Skeletal muscle satellite cell (primary cell): ENCODE measurements around the gene ZDHHC9. TPM values are rescaled to one million over a fixed set of nuclear protein-coding genes. Genes with fewer than 3 reads are reported as not detected.
A peak's percentile ranks its signal among the peaks of the same experiment; 100 is the strongest.
"Not testable (repeated sequence)": the region's sequence is repeated elsewhere in the genome, so short reads cannot be mapped to it uniquely, and the experiment has no call there.

Experiments
- H3K27me3 ChIP-seq: 2 replicates; pipeline ENCODE4 v1.7.0; 2013; ENCODE audit warnings: low read length; ENCODE audit not compliant: control insufficient read depth, insufficient read depth
- H3K36me3 ChIP-seq: 2 replicates; pipeline ENCODE4 v1.7.0; 2013; ENCODE audit warnings: mild to moderate bottlenecking, control low read depth, low read length; ENCODE audit not compliant: insufficient read depth
- H3K4me1 ChIP-seq: 2 replicates; pipeline ENCODE4 v1.7.0; 2013; ENCODE audit warnings: low read length; ENCODE audit not compliant: control insufficient read depth, insufficient read depth
- H3K4me2 ChIP-seq: 2 replicates; pipeline ENCODE4 v1.7.0; 2013; ENCODE audit warnings: mild to moderate bottlenecking, low read length
- H3K4me3 ChIP-seq: 2 replicates; pipeline ENCODE4 v1.7.0; 2013; ENCODE audit warnings: low read length
- H3K9ac ChIP-seq: 2 replicates; pipeline ENCODE4 v1.7.0; 2013; ENCODE audit warnings: mild to moderate bottlenecking, low read depth, low read length, moderate library complexity
- H3K9me3 ChIP-seq: replicated peaks from 2 replicates; pipeline ENCODE4 v1.7.0; 2013; ENCODE audit warnings: mild to moderate bottlenecking, control low read depth, low read length
- total RNA-seq: library from RNA; depleted of rRNA; stranded (reverse); fragments of >200 nt; gene quantifications from 2 replicates; pipeline ENCODE4 v1.2.3, GENCODE V29; 2012; rRNA removed

Gene ZDHHC9
- 24.3 and 33.6 TPM in 2 replicates for total RNA-seq

GRCh38 chrX:129843459-129844306, at the start of gene ZDHHC9:
Gene ZDHHC9, minus strand, starts transcription at chrX:129843886. Its CDS starts 1,941 bp downstream, at chrX:129841945.
- Histone ChIP-seq H3K4me1 (peaks cover 4% of the 10 kb centered on the region), H3K36me3 (peaks cover 3% of the 10 kb centered on the region), H3K27me3 (peaks cover 24% of the 10 kb centered on the region), H3K4me3 (peak within 1 kb of the TSS; percentile 88), H3K4me2 (peak within 1 kb of the TSS; percentile 89), H3K9ac (peak within 1 kb of the TSS; percentile 82), H3K9me3 (no peaks in the 10 kb centered on the region)

DNA sequence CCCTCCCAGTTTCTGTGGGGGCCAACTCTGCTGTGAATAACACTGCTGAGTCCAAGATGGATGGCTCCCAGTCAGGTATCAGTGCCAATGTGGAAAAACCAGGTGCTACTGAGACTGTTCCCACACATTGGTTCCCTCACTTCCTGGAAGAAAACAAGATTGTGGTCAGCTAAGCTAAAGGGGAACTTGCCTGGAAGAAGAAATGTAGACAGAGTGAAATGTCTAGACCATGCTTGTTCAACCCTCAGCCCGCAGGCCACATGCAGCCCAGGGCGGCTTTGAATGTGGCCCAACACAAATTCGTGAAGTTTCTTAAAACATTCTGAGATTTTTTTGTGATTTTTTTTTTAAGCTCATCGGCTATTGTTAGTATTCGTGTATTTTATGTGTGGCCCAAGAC, 33.7 kb upstream of the ZDHHC9 start:
- Histone ChIP-seq H3K4me2 (no peak overlapping the region), H3K9ac (no peak overlapping the region), H3K36me3 (no peaks in the 10 kb centered on the region), H3K4me3 (no peak overlapping the region), H3K27me3 (peaks cover 7% of the 10 kb centered on the region), H3K4me1 (no peaks in the 10 kb centered on the region), H3K9me3 (no peaks in the 10 kb centered on the region)

DNA sequence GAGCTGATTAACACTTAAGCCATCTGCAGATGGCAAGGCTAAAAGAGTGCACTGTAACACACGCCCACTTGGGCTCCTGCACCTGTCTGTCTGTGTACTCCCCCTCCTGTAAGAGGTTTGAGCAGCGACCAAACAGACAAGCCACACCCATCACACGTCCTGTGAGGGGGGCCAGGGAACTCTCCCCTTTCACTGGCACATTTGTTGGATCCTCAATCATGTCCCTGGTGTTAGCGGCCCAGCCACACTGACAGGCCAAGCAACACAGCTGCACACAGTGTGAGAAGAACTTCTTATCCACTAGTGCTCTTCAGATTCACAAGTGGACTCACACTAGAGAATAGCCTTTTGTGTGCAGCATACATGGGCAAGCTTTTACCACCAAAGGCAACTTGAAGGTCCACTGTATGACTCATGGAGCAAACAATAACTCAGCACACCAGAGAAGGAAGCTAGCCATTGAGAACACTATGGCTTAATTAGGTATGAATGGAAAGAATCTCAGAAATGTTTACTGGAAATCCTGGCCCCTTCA, 33.2 kb upstream of the ZDHHC9 start:
- Histone ChIP-seq H3K9me3 (no peaks in the 10 kb centered on the region), H3K36me3 (no peaks in the 10 kb centered on the region), H3K4me1 (no peaks in the 10 kb centered on the region), H3K4me2 (no peak overlapping the region), H3K27me3 (peaks cover 7% of the 10 kb centered on the region), H3K4me3 (no peak overlapping the region), H3K9ac (no peak overlapping the region)

GRCh38 chrX:129875669-129876068, 32.0 kb upstream of the ZDHHC9 start:
- H3K4me3 ChIP-seq: no peak overlapping the region
- H3K36me3 ChIP-seq: no peaks in the 10 kb centered on the region
- H3K27me3 ChIP-seq: peaks cover 14% of the 10 kb centered on the region
- H3K9me3 ChIP-seq: no peaks in the 10 kb centered on the region
- H3K9ac ChIP-seq: no peak overlapping the region
- no peaks in the 10 kb centered on the region for H3K4me1 ChIP-seq
- H3K4me2 ChIP-seq: no peak overlapping the region

- Histone ChIP-seq H3K4me3 (no peak overlapping the region), H3K9me3 (no peaks in the 10 kb centered on the region), H3K4me1 (no peaks in the 10 kb centered on the region), H3K36me3 (no peaks in the 10 kb centered on the region), H3K27me3 (peaks cover 26% of the 10 kb centered on the region), H3K4me2 (no peak overlapping the region), H3K9ac (no peak overlapping the region)
Measured at GRCh38 chrX:129872524-129872923, 28.8 kb upstream of the ZDHHC9 start.

GRCh38 chrX:129866321-129866720, 22.6 kb upstream of the ZDHHC9 start:
- not testable (repeated sequence) for H3K36me3 ChIP-seq, H3K4me2 ChIP-seq, H3K9ac ChIP-seq, H3K4me3 ChIP-seq, H3K9me3 ChIP-seq, H3K4me1 ChIP-seq
- peaks cover 21% of the 10 kb centered on the region for H3K27me3 ChIP-seq

DNA sequence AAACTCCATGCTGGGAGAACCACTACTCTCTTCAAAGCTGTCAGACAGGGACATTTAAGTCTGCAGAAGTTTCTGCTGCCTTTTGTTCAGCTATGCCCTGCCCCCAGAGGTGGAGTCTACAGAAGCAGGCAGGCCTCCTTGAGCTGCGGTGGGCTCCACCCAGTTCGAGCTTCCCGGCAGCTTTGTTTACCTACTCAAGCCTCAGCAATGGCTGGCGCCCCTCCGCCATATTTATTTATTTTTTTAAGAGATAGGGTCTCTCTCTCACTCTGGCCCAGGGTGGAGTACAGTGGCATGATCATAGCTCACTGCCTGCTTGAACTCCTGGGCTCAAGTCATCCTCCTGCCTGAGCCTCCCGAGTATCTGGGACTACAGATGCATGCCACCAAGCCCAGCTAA, 15.4 kb upstream of the ZDHHC9 start:
- H3K36me3 ChIP-seq, H3K4me3 ChIP-seq, H3K9me3 ChIP-seq, H3K4me2 ChIP-seq, H3K4me1 ChIP-seq, H3K27me3 ChIP-seq, H3K9ac ChIP-seq: not testable (repeated sequence)

DNA sequence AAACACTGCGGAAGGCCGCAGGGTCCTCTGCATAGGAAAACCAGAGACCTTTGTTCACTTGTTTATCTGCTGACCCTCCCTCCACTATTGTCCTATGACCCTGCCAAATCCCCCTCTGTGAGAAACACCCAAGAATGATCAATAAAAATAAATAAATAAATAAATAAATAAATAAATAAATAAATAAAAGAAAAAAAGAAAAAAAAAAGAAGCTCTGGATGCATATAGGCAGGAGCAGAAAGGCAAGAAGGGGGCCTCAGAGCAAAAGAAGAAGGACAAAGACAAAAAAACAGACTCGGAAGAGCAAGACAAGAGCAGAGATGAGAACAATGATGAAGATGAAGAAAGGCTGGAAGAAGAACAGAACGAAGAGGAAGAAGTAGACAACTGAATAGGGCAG, 8.1 kb upstream of the ZDHHC9 start:
- H3K27me3 ChIP-seq: peaks cover 19% of the 10 kb centered on the region
- not testable (repeated sequence) for H3K9ac ChIP-seq, H3K36me3 ChIP-seq, H3K4me3 ChIP-seq, H3K9me3 ChIP-seq, H3K4me2 ChIP-seq, H3K4me1 ChIP-seq

GRCh38 chrX:129846716-129847115, 3.0 kb upstream of the ZDHHC9 start:
- no peak overlapping the region for H3K4me2 ChIP-seq
- peaks cover 4% of the 10 kb centered on the region for H3K4me1 ChIP-seq
- peaks cover 25% of the 10 kb centered on the region for H3K27me3 ChIP-seq
- no peak overlapping the region for H3K9ac ChIP-seq
- H3K4me3 ChIP-seq: no peak overlapping the region
- no peaks in the 10 kb centered on the region for H3K9me3 ChIP-seq
- H3K36me3 ChIP-seq: peaks cover 1% of the 10 kb centered on the region

DNA sequence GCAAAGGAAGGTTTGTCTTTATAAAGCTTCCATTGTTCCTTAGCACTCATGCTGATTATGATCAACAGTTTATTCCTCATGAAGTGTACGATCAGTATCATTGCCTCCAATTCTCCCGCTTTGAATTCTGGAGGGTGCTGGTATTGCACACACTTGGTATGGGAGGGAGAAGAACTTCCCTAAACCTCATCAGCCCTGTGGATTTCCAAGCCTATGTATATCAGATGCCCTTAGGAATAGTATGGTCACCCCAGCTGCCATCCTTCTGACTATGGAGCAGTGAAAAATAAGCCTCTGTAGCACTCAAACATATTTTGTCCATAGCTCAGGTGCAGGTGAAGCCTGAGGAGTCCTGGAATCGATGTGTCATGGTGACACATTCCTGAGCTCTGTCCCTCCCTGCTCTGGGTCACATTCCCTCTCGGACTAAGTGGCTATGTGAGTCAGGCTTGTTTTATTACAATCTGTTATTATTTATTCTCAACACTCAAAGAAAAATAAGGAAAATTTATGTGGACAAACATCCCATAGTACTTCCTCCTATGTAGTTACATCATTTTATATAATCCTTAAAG, 2.0 kb upstream of the ZDHHC9 start:
- Histone ChIP-seq H3K36me3 (peaks cover 3% of the 10 kb centered on the region), H3K9ac (no peak overlapping the region), H3K4me3 (no peak overlapping the region), H3K27me3 (peaks cover 25% of the 10 kb centered on the region), H3K4me1 (peaks cover 4% of the 10 kb centered on the region), H3K9me3 (no peaks in the 10 kb centered on the region), H3K4me2 (no peak overlapping the region)

DNA sequence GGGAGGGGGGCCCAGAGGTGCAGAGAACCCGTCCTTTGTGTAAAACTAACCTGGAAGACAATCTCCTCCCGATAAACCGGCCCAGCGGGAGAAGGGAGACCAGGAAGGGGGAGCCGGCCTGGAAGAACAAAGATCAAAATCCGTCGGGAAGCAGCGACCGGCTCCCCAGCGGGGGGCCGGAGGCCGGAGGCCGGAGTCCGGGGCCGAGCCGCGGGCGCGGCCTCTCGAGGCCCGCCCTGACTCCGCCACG, 552 bp downstream of the ZDHHC9 start:
- Histone ChIP-seq H3K36me3 (peaks cover 3% of the 10 kb centered on the region), H3K4me1 (peaks cover 4% of the 10 kb centered on the region), H3K9me3 (no peaks in the 10 kb centered on the region), H3K27me3 (peaks cover 18% of the 10 kb centered on the region), H3K4me2 (peak overlapping the region; percentile 89), H3K9ac (peak overlapping the region; percentile 82), H3K4me3 (peak overlapping the region; percentile 88)
